Immature natural killer cell (primary cell): ENCODE measurements around the gene ASPG. TPM values are rescaled to one million over a fixed set of nuclear protein-coding genes. Genes with fewer than 3 reads are reported as not detected.
A peak's percentile ranks its signal among the peaks of the same experiment; 100 is the strongest.

ENCODE experiments used
- DNase-seq, 3 donors: peaks; one replicate each; pipeline ENCODE4 v3.0.0; 2022; ENCODE audit warnings: mixed read lengths in 1 of 3
- H3K27ac Mint-ChIP-seq, 6 donors: one replicate each; pipeline ENCODE4 v1.8.0; 2020; ENCODE audit warnings: mixed read lengths in 6 of 6, mild to moderate bottlenecking in 5 of 6, inconsistent platforms in 4 of 6, moderate library complexity in 3 of 6
- H3K27me3 Mint-ChIP-seq, 3 donors: one replicate each; pipeline ENCODE4 v1.8.0; 2020 to 2021; ENCODE audit warnings: low read depth in 3 of 3, mild to moderate bottlenecking in 3 of 3, mixed read lengths in 3 of 3, moderate library complexity in 3 of 3, inconsistent platforms in 1 of 3
- H3K36me3 Mint-ChIP-seq, 3 donors: one replicate each; pipeline ENCODE4 v1.8.0; 2020; ENCODE audit warnings: mixed read lengths in 3 of 3, inconsistent platforms in 2 of 3, mild to moderate bottlenecking in 2 of 3
- H3K4me1 Mint-ChIP-seq, 2 donors: one replicate each; pipeline ENCODE4 v1.8.0; 2020; ENCODE audit warnings: inconsistent platforms in 2 of 2, mild to moderate bottlenecking in 2 of 2, mixed read lengths in 2 of 2, moderate library complexity in 1 of 2
- H3K4me3 Mint-ChIP-seq, 5 donors: one replicate each; pipeline ENCODE4 v1.8.0; 2020; ENCODE audit warnings: mild to moderate bottlenecking in 5 of 5, mixed read lengths in 5 of 5, inconsistent platforms in 3 of 5, moderate library complexity in 3 of 5
- H3K9me3 Mint-ChIP-seq, 6 donors: one replicate each; pipeline ENCODE4 v1.8.0; 2020; ENCODE audit warnings: mild to moderate bottlenecking in 6 of 6, mixed read lengths in 6 of 6, inconsistent platforms in 4 of 6, moderate library complexity in 3 of 6
- polyA plus RNA-seq, 3 donors: library from polyadenylated mRNA; unstranded; fragments of 300-500 nt; fragmentation: Illumina TruSeq; gene quantifications; one replicate each; pipeline ENCODE4 v1.2.3, GENCODE V29; 2021

ASPG gene
- polyA plus RNA-seq, 3 donors from 2014 or later, result not detected

DNA sequence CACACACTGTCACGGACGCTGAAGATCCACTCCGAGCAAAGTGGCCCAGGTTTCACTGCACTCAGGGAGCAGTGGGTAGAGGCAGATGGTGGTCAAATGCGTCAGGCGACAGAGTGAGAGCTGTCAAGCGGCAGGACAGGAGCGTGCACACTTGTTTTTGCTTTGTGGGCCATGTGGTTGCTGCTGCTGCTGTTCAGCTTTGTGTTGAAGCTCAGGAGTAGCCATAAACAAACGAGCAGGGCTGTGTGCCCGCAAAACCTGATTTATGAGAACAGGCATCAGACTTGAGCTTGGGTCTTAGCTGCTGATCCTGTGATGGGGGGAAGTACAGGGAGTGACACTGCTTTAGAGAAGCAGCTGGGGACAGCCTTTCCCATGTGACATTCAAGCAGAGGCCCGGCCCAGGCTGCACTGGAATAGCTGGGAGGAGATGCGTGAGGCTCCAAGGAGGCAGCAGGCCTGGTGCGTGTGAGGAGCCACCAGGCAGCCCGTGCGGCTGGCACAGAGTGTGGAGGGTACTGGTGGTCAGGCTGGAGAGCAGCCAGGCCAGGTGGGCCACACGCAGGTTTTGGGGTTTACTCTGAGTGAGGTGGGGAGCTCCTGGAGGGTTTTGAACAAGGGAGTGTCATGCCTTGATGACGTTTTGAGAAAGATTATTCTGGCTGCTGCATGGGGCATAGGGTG lies 31.1 kb upstream of the ASPG start:
- Mint-ChIP-seq H3K4me1 (no peaks in the 10 kb centered on the region), H3K27me3 (peaks cover 0 to 4% (median 0%) of the 10 kb centered on the region in 3 donors), H3K27ac (no peak overlapping the region), H3K36me3 (no peaks in the 10 kb centered on the region), H3K9me3 (no peaks in the 10 kb centered on the region), H3K4me3 (no peak overlapping the region)
- DNase-seq, result no peak

GRCh38 chr14:104062281-104062680 lies 23.2 kb upstream of the ASPG start:
- peaks cover 0 to 6% (median 0%) of the 10 kb centered on the region in 3 donors for H3K36me3 Mint-ChIP-seq
- H3K4me1 Mint-ChIP-seq, result no peaks in the 10 kb centered on the region
- no peak overlapping the region for H3K27ac Mint-ChIP-seq
- H3K27me3 Mint-ChIP-seq, result peaks cover 0 to 21% (median 9%) of the 10 kb centered on the region in 3 donors
- peaks cover 0 to 8% (median 4%) of the 10 kb centered on the region in 6 donors for H3K9me3 Mint-ChIP-seq
- no peak for DNase-seq
- no peak overlapping the region for H3K4me3 Mint-ChIP-seq

- peaks cover 1 to 12% (median 5%) of the 10 kb centered on the region in 6 donors for H3K9me3 Mint-ChIP-seq
- H3K27me3 Mint-ChIP-seq, result peaks cover 0 to 21% (median 11%) of the 10 kb centered on the region in 3 donors
- no peak for DNase-seq
- H3K36me3 Mint-ChIP-seq, result peaks cover 0 to 9% (median 0%) of the 10 kb centered on the region in 3 donors
- H3K4me1 Mint-ChIP-seq, result no peaks in the 10 kb centered on the region
- H3K27ac Mint-ChIP-seq, result no peak overlapping the region
- H3K4me3 Mint-ChIP-seq, result no peak overlapping the region
These were observed 21.5 kb upstream of the ASPG start for GRCh38 chr14:104064003-104064402.

DNA sequence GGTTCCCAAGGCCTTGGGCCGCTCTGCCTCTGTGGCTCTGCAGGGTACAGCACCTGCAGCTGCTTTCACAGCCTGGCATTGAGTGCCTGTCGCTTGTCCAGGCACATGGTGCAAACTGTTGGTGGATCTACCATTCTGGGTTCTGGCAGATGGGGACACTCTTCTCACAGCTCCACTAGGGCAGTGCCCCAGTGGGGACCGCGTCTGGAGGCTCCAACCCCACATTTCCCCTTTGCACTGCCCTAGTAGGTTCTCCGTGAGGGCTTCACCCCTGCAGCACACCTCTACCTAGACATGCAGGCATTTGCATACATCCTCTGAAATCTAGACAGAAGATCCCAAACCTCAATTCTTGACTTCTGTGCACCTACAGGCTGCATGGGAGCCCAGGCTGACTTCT lies 19.2 kb upstream of the ASPG start:
- H3K27ac Mint-ChIP-seq, result no peak overlapping the region

DNA sequence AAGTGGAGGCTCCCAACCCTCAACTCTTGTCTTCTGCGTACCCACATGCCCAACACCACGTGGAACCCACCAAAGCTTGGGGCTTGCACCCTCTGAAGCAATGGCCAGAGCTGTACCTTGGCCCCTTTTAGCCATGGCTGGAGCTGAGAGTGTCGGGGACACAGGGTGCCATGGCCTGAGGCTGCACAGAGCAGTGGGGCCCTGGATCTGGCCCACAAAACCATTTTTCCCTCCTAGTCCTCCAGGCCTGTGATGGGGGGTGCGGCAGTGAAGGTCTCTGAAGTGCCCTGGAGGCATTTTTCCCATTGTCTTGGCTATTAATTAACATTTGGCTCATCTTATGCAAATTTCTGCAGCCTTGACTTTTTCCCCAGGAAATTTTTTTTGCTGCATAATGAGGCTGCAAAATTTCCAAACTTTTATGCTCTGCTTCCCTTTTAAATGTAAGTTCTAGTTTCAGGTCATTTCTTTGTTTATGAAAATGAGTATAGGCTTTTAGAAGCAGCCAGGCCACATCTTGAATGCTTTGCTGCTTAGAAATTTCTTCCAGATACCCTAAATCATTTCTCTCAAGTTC lies 18.7 kb upstream of the ASPG start:
- no peak overlapping the region for H3K4me3 Mint-ChIP-seq
- peaks cover 1 to 12% (median 5%) of the 10 kb centered on the region in 6 donors for H3K9me3 Mint-ChIP-seq
- peaks cover 0 to 24% (median 14%) of the 10 kb centered on the region in 3 donors for H3K27me3 Mint-ChIP-seq
- no peak overlapping the region for H3K27ac Mint-ChIP-seq
- DNase-seq, result no peak
- no peaks in the 10 kb centered on the region for H3K4me1 Mint-ChIP-seq
- peaks cover 0 to 9% (median 0%) of the 10 kb centered on the region in 3 donors for H3K36me3 Mint-ChIP-seq

More for the DNA sequence above, 19.2 kb upstream of the ASPG start:
- H3K4me3 Mint-ChIP-seq, result no peak overlapping the region
- H3K9me3 Mint-ChIP-seq, result peaks cover 1 to 12% (median 5%) of the 10 kb centered on the region in 6 donors
- H3K36me3 Mint-ChIP-seq, result peaks cover 0 to 9% (median 0%) of the 10 kb centered on the region in 3 donors
- no peak for DNase-seq
- no peaks in the 10 kb centered on the region for H3K4me1 Mint-ChIP-seq
- H3K27me3 Mint-ChIP-seq, result peaks cover 0 to 24% (median 14%) of the 10 kb centered on the region in 3 donors

- no peak overlapping the region for H3K4me3 Mint-ChIP-seq
- H3K27me3 Mint-ChIP-seq, result peaks cover 0 to 15% (median 13%) of the 10 kb centered on the region in 3 donors
- peaks cover 2 to 24% (median 8%) of the 10 kb centered on the region in 6 donors for H3K9me3 Mint-ChIP-seq
- no peaks in the 10 kb centered on the region for H3K4me1 Mint-ChIP-seq
- no peak overlapping the region for H3K27ac Mint-ChIP-seq
- DNase-seq, result no peak
- peaks cover 4 to 9% (median 4%) of the 10 kb centered on the region in 3 donors for H3K36me3 Mint-ChIP-seq
These were observed 16.0 kb upstream of the ASPG start for GRCh38 chr14:104069541-104069940.

- Mint-ChIP-seq H3K27me3 (peaks cover 3 to 10% (median 6%) of the 10 kb centered on the region in 3 donors), H3K4me1 (peaks cover 0 to under 1% of the 10 kb centered on the region in 2 donors), H3K36me3 (peaks cover 0 to 4% (median 4%) of the 10 kb centered on the region in 3 donors), H3K27ac (no peak overlapping the region), H3K4me3 (no peak overlapping the region), H3K9me3 (peaks cover 0 to 12% (median 4%) of the 10 kb centered on the region in 6 donors)
- no peak for DNase-seq
These were observed 12.9 kb upstream of the ASPG start for GRCh38 chr14:104072586-104072985.

DNA sequence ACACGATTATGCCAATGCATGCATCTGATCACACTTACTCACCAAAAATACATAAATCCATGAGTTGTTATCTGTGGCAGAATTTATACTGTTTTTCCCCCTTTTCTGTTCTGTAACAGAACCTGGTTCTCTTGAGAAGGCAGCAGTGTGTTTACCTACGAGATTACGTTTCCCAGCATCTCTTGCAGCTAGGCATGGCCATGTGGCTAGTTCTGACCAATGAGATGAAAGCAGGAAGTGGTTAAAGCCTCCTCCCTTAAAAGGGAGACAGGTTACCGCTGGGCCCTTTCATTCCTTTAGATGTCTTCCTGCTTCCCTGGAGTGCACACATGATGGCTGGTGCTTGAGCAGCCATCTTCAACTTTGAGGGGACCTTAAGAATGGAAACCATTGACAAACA lies 11.7 kb upstream of the ASPG start:
- no peak overlapping the region for H3K27ac Mint-ChIP-seq
- peaks cover 3 to 8% (median 6%) of the 10 kb centered on the region in 3 donors for H3K27me3 Mint-ChIP-seq
- H3K4me3 Mint-ChIP-seq, result no peak overlapping the region
- peaks cover 0 to 12% (median 4%) of the 10 kb centered on the region in 6 donors for H3K9me3 Mint-ChIP-seq
- no peak for DNase-seq
- peaks cover 11 to 12% of the 10 kb centered on the region in 2 donors for H3K4me1 Mint-ChIP-seq
- H3K36me3 Mint-ChIP-seq, result peaks cover 0 to 4% (median 4%) of the 10 kb centered on the region in 3 donors

- H3K4me1 Mint-ChIP-seq, result peaks cover 11 to 17% of the 10 kb centered on the region in 2 donors
- H3K27ac Mint-ChIP-seq, result no peak overlapping the region
- H3K4me3 Mint-ChIP-seq, result no peak overlapping the region
- DNase-seq, result no peak
- peaks cover 3 to 8% (median 3%) of the 10 kb centered on the region in 3 donors for H3K27me3 Mint-ChIP-seq
- H3K36me3 Mint-ChIP-seq, result peaks cover 0 to 4% (median 4%) of the 10 kb centered on the region in 3 donors
- peaks cover 0 to 12% (median 4%) of the 10 kb centered on the region in 6 donors for H3K9me3 Mint-ChIP-seq
These were observed 9.9 kb upstream of the ASPG start for GRCh38 chr14:104075530-104076151.

- Mint-ChIP-seq H3K4me3 (no peak overlapping the region), H3K27me3 (peaks cover 3 to 5% (median 3%) of the 10 kb centered on the region in 3 donors), H3K9me3 (peaks cover 0 to 12% (median 4%) of the 10 kb centered on the region in 6 donors), H3K36me3 (peaks cover 0 to 4% (median 4%) of the 10 kb centered on the region in 3 donors), H3K4me1 (peaks cover 11 to 17% of the 10 kb centered on the region in 2 donors), H3K27ac (no peak overlapping the region)
- DNase-seq, result no peak
These were observed 8.8 kb upstream of the ASPG start for GRCh38 chr14:104076743-104077142.

DNA sequence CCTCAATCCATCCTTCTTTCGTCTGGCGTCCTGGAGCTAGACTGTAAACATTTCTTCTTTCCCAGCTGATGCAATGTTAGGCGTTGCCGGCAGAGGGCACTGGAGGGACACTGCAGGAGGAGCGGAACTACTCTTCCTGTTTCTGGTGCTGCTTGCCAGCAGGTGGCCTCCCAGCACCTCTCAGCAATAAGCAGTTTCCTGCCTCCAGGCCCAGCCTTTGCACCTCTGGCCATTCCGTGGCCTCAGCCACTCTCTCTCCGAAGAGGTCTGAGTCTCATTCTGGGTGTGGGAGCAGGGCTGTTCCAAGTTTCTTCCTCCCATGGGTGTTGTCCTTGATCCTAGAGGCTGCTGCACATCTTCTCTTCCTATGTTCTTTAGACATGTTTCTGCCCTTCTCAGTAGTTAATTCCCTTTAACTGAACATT lies 7.5 kb upstream of the ASPG start:
- peak; percentile 79 to 83 (median 83) for DNase-seq
- Mint-ChIP-seq H3K4me1 (peaks cover 11 to 17% of the 10 kb centered on the region in 2 donors), H3K36me3 (peaks cover 0 to 4% (median 4%) of the 10 kb centered on the region in 3 donors), H3K27ac (peak overlapping the region in 2 of 6 donors; percentile 27 to 39), H3K4me3 (peak overlapping the region in 2 of 5 donors; percentile 3 to 10), H3K9me3 (peaks cover 0 to 9% (median 0%) of the 10 kb centered on the region in 6 donors), H3K27me3 (peaks cover 3 to 6% (median 3%) of the 10 kb centered on the region in 3 donors)

GRCh38 chr14:104080376-104081260 lies 4.9 kb upstream of the ASPG start:
- Mint-ChIP-seq H3K27me3 (peaks cover 3 to 4% (median 3%) of the 10 kb centered on the region in 3 donors), H3K4me3 (no peak overlapping the region), H3K9me3 (no peaks in the 10 kb centered on the region), H3K4me1 (peaks cover 14 to 17% of the 10 kb centered on the region in 2 donors), H3K27ac (no peak overlapping the region), H3K36me3 (no peaks in the 10 kb centered on the region)
- DNase-seq, result no peak

GRCh38 chr14:104081261-104081835 lies 4.2 kb upstream of the ASPG start:
- Mint-ChIP-seq H3K27ac (no peak overlapping the region), H3K4me3 (no peak overlapping the region), H3K27me3 (peaks cover 1 to 4% (median 3%) of the 10 kb centered on the region in 3 donors), H3K36me3 (no peaks in the 10 kb centered on the region), H3K9me3 (no peaks in the 10 kb centered on the region), H3K4me1 (peaks cover 14 to 17% of the 10 kb centered on the region in 2 donors)
- DNase-seq, result no peak
